PFSK-1 (cell line): ENCODE results near the gene ADM2.

Experiments used
- POLR2AphosphoS5 ChIP-seq: IDR thresholded peaks from 2 replicates; pipeline ENCODE4 v1.6.1; 2012; ENCODE audit warnings: low read depth, mild to moderate bottlenecking, control low read depth, low read length, moderate library complexity
- REST ChIP-seq, 2 experiments: IDR thresholded peaks; 2 replicates each; pipeline versions ENCODE4 v1.6.1 to v1.8.0; 2011 to 2012; ENCODE audit warnings: low read depth in 2 of 2, low read length in 2 of 2, control low read depth in 1 of 2, inconsistent platforms in 1 of 2, mild to moderate bottlenecking in 1 of 2, moderate library complexity in 1 of 2; ENCODE audit not compliant: insufficient read depth in 1 of 2
- SIN3A ChIP-seq: IDR thresholded peaks from 2 replicates; pipeline ENCODE4 v1.6.1; 2012; ENCODE audit warnings: mild to moderate bottlenecking, low read length, moderate library complexity, borderline replicate concordance; ENCODE audit not compliant: insufficient read depth
- TAF1 ChIP-seq: IDR thresholded peaks from 2 replicates; pipeline ENCODE4 v1.6.1; 2012; ENCODE audit warnings: low read length, control low read depth, borderline replicate concordance; ENCODE audit not compliant: insufficient read depth

GRCh38 chr22:50481440-50482106 lies at the start of gene ADM2:
- no peak for TF ChIP-seq REST (IDR thresholded peaks at IDR 0.05; ENCODE audit: insufficient read depth in 1 of 2, low read depth in 2 of 2, low read length in 2 of 2)
- TF ChIP-seq POLR2AphosphoS5, result no peak
- no peak for TF ChIP-seq SIN3A
- no peak for TF ChIP-seq TAF1
